Measurements from ENCODE around the gene SERPINB6.
"Not testable (repeated sequence)": the region's sequence is repeated elsewhere in the genome, so short reads cannot be mapped to it uniquely, and the experiment has no call there.

SERPINB6 gene

GRCh38 chr6:2944405-2945152 lies 26.8 kb downstream of the SERPINB6 start:
- no peak overlapping the region for H3K4me3 ChIP-seq (ENCODE audit: low read depth, low read length)
- no peak for DNase-seq (ENCODE audit: low read depth)
- no peak for TF ChIP-seq CTCF (conservative IDR thresholded peaks at IDR 0.05; ENCODE audit: low read depth, low read length)

GRCh38 chr6:2943564-2943955 lies 27.8 kb downstream of the SERPINB6 start:
- DNase-seq (ENCODE audit: low read depth): no peak
- TF ChIP-seq CTCF (conservative IDR thresholded peaks at IDR 0.05; ENCODE audit: low read depth, low read length): no peak
- H3K4me3 ChIP-seq (ENCODE audit: low read depth, low read length): no peak overlapping the region

DNA sequence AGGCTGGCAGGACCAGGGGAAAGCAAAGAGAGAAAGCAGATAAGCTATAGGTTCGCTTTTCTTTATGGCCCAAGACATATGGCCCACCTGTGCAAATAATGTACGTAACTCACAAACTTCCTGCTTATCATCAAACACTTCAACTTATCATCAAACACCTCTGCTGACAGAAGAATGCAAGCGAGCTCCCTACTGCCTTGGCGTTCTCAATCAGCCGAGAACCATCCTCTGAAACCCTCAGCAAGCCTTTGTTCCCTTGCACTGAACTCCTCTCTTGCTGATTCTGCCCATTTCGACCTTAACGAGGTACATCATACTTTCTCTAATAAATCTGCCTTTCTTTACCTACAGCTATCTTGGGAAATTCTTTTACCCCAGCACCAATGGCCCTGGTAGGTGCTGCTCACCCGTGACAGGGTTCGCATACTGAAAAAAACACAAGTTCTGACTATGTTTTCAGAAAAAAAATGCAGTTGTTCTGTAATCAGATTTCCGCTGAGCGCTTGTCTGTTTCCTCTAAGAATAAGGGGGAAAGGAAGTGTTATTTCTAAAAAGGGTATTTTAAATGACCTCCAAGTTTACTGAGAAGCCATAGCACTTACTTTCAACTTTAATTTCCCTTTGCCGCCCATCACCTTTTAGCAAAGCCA lies 28.3 kb downstream of the SERPINB6 start:
- DNase-seq (ENCODE audit: low read depth): no peak
- TF ChIP-seq CTCF (conservative IDR thresholded peaks at IDR 0.05; ENCODE audit: low read depth, low read length): no peak
- H3K4me3 ChIP-seq (ENCODE audit: low read depth, low read length): no peak overlapping the region

GRCh38 chr6:2942116-2942515 lies 29.3 kb downstream of the SERPINB6 start:
- DNase-seq (ENCODE audit: low read depth); H3K4me3 ChIP-seq (ENCODE audit: low read depth, low read length): not testable (repeated sequence)

- DNase-seq (ENCODE audit: low read depth): no peak
- no peak overlapping the region for H3K4me3 ChIP-seq (ENCODE audit: low read depth, low read length)
- no peak for TF ChIP-seq CTCF (conservative IDR thresholded peaks at IDR 0.05; ENCODE audit: low read depth, low read length)
Observed at GRCh38 chr6:2940851-2941250, 30.5 kb downstream of the SERPINB6 start.

DNA sequence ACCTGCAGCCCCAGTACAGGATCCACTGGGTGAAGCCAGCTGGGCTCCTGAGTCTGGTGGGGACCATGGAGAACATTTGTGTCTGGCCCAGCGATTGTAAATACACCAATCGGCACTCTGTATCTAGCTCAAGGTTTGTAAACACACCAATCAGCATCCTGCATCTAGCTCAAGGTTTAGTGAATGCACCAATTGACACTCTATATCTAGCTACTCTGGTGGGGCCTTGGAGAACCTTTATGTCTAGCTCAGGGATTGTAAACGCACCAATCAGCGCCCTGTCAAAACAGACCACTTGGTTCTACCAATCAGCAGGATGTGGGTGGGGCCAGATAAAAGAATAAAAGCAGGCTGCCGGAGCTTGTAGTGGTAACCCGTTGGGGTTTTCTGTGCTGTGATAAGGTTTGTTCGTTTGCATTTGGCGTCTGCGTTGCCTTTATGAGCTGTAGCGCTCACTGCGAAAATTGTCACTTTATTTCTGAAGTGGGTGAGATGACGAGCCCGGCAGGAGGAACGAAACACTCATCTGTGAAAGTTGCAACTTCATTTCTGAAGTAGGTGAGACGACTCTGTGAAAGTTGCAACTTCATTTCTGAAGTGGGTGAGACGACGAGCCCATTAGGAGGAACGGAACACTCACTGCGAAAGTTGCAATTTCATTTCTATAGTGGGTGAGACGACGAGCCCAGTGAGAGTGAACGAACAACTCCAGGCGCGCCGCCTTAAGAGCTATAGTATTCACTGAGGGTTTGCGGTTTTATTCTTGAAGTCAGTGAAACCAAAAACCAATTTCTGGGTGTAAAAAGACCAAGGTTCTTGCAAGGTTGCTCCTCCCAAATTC lies 31.1 kb downstream of the SERPINB6 start:
- no peak for TF ChIP-seq CTCF (conservative IDR thresholded peaks at IDR 0.05; ENCODE audit: low read depth, low read length)
- no peak for DNase-seq (ENCODE audit: low read depth)
- H3K4me3 ChIP-seq (ENCODE audit: low read depth, low read length): no peak overlapping the region

DNA sequence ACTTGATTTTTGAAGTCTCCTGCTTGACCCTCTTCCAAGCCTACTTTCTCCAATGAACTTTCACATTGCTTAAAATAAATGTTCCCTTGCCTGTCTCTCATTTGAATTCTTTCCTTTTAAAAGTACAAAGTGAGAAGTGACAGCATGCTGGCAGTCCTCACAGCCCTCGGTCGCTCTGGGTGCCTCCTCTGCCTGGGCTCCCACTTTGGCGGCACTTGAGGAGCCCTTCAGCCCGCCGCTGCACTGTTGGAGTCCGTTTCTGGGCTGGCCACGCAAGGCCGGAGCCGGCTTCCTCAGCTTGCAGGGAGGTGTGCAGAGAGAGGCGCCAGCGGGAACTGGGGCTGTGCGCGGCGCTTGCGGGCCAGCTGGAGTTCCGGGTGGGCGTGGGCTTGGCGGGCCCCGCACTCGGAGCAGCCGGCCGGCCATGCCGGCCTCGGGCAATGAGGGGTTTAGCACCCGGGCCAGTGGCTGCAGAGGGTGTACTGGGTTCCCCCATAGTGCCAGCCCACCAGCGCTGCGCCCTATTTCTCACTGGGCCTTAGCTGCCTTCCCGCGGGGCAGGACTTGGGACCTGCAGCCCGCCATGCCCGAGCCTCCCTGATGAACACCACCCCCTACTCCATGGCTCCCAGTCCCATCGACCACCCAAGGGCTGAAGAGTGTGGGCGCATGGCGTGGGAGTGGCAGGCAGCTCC lies 31.9 kb downstream of the SERPINB6 start:
- no peak for TF ChIP-seq CTCF (conservative IDR thresholded peaks at IDR 0.05; ENCODE audit: low read depth, low read length)
- no peak overlapping the region for H3K4me3 ChIP-seq (ENCODE audit: low read depth, low read length)
- no peak for DNase-seq (ENCODE audit: low read depth)

All from choroid plexus epithelial cell (primary cell).